Measurements from ENCODE around the gene RHAG.
"Not testable (repeated sequence)": the region's sequence is repeated elsewhere in the genome, so short reads cannot be mapped to it uniquely, and the experiment has no call there.

RHAG gene

GRCh38 chr6:49635978-49636712 lies 494 bp downstream of the RHAG start:
- no peak for DNase-seq (ENCODE audit: low spot score)

- no peak for DNase-seq (ENCODE audit: low spot score)
Observed at GRCh38 chr6:49635480-49635879, 1.2 kb downstream of the RHAG start.

GRCh38 chr6:49634836-49635218 lies 1.8 kb downstream of the RHAG start:
- DNase-seq (ENCODE audit: low spot score): no peak

- DNase-seq (ENCODE audit: low spot score): no peak
Observed at GRCh38 chr6:49634092-49634835, 2.4 kb downstream of the RHAG start.

- no peak for DNase-seq (ENCODE audit: low spot score)
Observed at GRCh38 chr6:49633541-49633940, 3.1 kb downstream of the RHAG start.

- no peak for DNase-seq (ENCODE audit: low spot score)
Observed at GRCh38 chr6:49632727-49633126, 3.9 kb downstream of the RHAG start.

GRCh38 chr6:49629485-49630088 lies 7.1 kb downstream of the RHAG start:
- DNase-seq (ENCODE audit: low spot score): not testable (repeated sequence)

- DNase-seq (ENCODE audit: low spot score): no peak
Observed at GRCh38 chr6:49626811-49627210, 9.8 kb downstream of the RHAG start.

- no peak for DNase-seq (ENCODE audit: low spot score)
Observed at GRCh38 chr6:49618257-49618656, 18.4 kb downstream of the RHAG start.

- DNase-seq (ENCODE audit: low spot score): not testable (repeated sequence)
Observed at GRCh38 chr6:49614144-49614543, 22.5 kb downstream of the RHAG start.

- no peak for DNase-seq (ENCODE audit: low spot score)
Observed at GRCh38 chr6:49609285-49609684, 27.4 kb downstream of the RHAG start.

GRCh38 chr6:49608275-49608674 lies 28.4 kb downstream of the RHAG start:
- not testable (repeated sequence) for DNase-seq (ENCODE audit: low spot score)

- DNase-seq (ENCODE audit: low spot score): no peak
Observed at GRCh38 chr6:49607391-49607982, 29.2 kb downstream of the RHAG start.

- DNase-seq (ENCODE audit: low spot score): peak; percentile 79
Observed at GRCh38 chr6:49606721-49607390, 29.8 kb downstream of the RHAG start.

- not testable (repeated sequence) for DNase-seq (ENCODE audit: low spot score)
Observed at GRCh38 chr6:49604080-49604479, 32.6 kb downstream of the RHAG start.

- not testable (repeated sequence) for DNase-seq (ENCODE audit: low spot score)
Observed at GRCh38 chr6:49587262-49587661, 49.4 kb downstream of the RHAG start.

- no peak for DNase-seq (ENCODE audit: low spot score)
Observed at GRCh38 chr6:49582529-49582928, 54.1 kb downstream of the RHAG start.

GRCh38 chr6:49579649-49580048 lies 57.0 kb downstream of the RHAG start:
- no peak for DNase-seq (ENCODE audit: low spot score)

- DNase-seq (ENCODE audit: low spot score): no peak
Observed at GRCh38 chr6:49576618-49577017, 60.0 kb downstream of the RHAG start.

GRCh38 chr6:49570474-49571079 lies 66.1 kb downstream of the RHAG start:
- no peak for DNase-seq (ENCODE audit: low spot score)

- no peak for DNase-seq (ENCODE audit: low spot score)
Observed at GRCh38 chr6:49565855-49566254, 70.8 kb downstream of the RHAG start.

GRCh38 chr6:49565261-49565660 lies 71.4 kb downstream of the RHAG start:
- DNase-seq (ENCODE audit: low spot score): no peak
